Measurements from ENCODE around the gene EPN2. TPM values are rescaled to one million over a fixed set of nuclear protein-coding genes. Genes with fewer than 3 reads are reported as not detected.

The EPN2 gene
- total RNA-seq, 1 experiment from 2014 or later: 57.8 TPM

GRCh38 chr17:19261426-19261825 lies 24.3 kb downstream of the EPN2 start:
- peaks cover 7% of the 10 kb centered on the region; the same call in 1 of the 2 replicates for H3K4me1 ChIP-seq (ENCODE audit: insufficient read depth, low read length)
- peaks cover 8% of the 10 kb centered on the region; the same call in 1 of the 2 replicates for H3K79me2 ChIP-seq (ENCODE audit: insufficient read depth, low read length)
- no peak overlapping the region for H3K4me3 Mint-ChIP-seq
- no peak overlapping the region for H4K8ac ChIP-seq (replicated peaks; ENCODE audit: insufficient read length, low read depth, low read length)
- no peaks in the 10 kb centered on the region for H3K9me3 ChIP-seq (ENCODE audit: control insufficient read depth, low read depth, low read length)
- H3K9ac ChIP-seq (ENCODE audit: extremely low read depth, insufficient read length, low read length): no peak overlapping the region
- peaks cover 12% of the 10 kb centered on the region for H3K79me1 ChIP-seq (ENCODE audit: insufficient read depth, low read depth, low read length, poor library complexity, severe bottlenecking)
- no peak overlapping the region for H3K14ac ChIP-seq (ENCODE audit: insufficient read depth, low read length)
- peaks cover 0 to 3% (median 0%) of the 10 kb centered on the region in 3 experiments; a peak in 2 of 7 replicates for H3K36me3 Mint-ChIP-seq (ENCODE audit: insufficient read depth in 1 of 3, low read depth in 3 of 3)
- WGBS (ENCODE audit: extremely low coverage, insufficient read length, low lambda C conversion rate): no CpG with 5 or more reads among the region's 2 CpGs
- H3K18ac ChIP-seq (ENCODE audit: insufficient read length, low read depth, low read length): no peak overlapping the region
- H3K27ac Mint-ChIP-seq: no peak overlapping the region
- peaks cover 28 to 34% of the 10 kb centered on the region in 2 experiments for H3K4me1 Mint-ChIP-seq
- H2BK120ac ChIP-seq (ENCODE audit: low read depth, low read length, poor library complexity, severe bottlenecking): no peak overlapping the region
- no peak overlapping the region for H4K91ac ChIP-seq (ENCODE audit: insufficient read length, low read depth, low read length)
- DNase-seq: no peak
- H2BK5ac ChIP-seq (ENCODE audit: insufficient read length, low read length): no peak overlapping the region
- no peak overlapping the region for H2BK15ac ChIP-seq (ENCODE audit: low read depth, low read length)
- no peak overlapping the region for H3K4me2 ChIP-seq (ENCODE audit: insufficient read depth, insufficient read length, low read length)
- H2BK20ac ChIP-seq (ENCODE audit: low read depth, low read length, poor library complexity, severe bottlenecking): no peak overlapping the region
- H3K4ac ChIP-seq (ENCODE audit: low read depth, low read length): no peak overlapping the region
- no peaks in the 10 kb centered on the region for H3K27me3 ChIP-seq (ENCODE audit: insufficient read depth, low read length)
- H3K56ac ChIP-seq (ENCODE audit: insufficient read length, low read depth, low read length): no peak overlapping the region
- no peaks in the 10 kb centered on the region for H3K23me2 ChIP-seq (ENCODE audit: insufficient read length, low read depth, low read length, poor library complexity, severe bottlenecking)
- no peaks in the 10 kb centered on the region for H3K27me3 Mint-ChIP-seq (ENCODE audit: low read depth)
- H2AK5ac ChIP-seq (ENCODE audit: insufficient read length, low read length): no peak overlapping the region
- H4K5ac ChIP-seq (ENCODE audit: insufficient read length, low read depth, low read length): no peak overlapping the region
- H3K23ac ChIP-seq (ENCODE audit: insufficient read length, low read depth, low read length): no peak overlapping the region
- no peaks in the 10 kb centered on the region; a peak in 1 of 5 replicates for H3K9me3 Mint-ChIP-seq
- H4K20me1 ChIP-seq (ENCODE audit: control insufficient read depth, insufficient read depth, insufficient read length): peaks cover 2% of the 10 kb centered on the region
- no peak overlapping the region for H3K27ac ChIP-seq (ENCODE audit: insufficient read length, low read depth, low read length)
- TF ChIP-seq CTCF (conservative IDR thresholded peaks at IDR 0.05): no peak
- H2BK12ac ChIP-seq (ENCODE audit: insufficient read length, low read depth, low read length): no peak overlapping the region
- no peak overlapping the region for H2AFZ ChIP-seq (ENCODE audit: low read length)
- no peak overlapping the region for H3T11ph ChIP-seq (ENCODE audit: low read length)

Data from H9 (cell line).